ENCODE measurements around the gene PTTG1IP.

- TF ChIP-seq CTCF (optimal IDR thresholded peaks at IDR 0.05 in 1 of 3, IDR thresholded peaks at IDR 0.05 in 1 of 3, conservative IDR thresholded peaks at IDR 0.05 in 1 of 3; ENCODE audit: extremely low read depth in 1 of 3, insufficient read depth in 2 of 3, low read length in 3 of 3) (no peak), EZH2 (IDR thresholded peaks at IDR 0.05; ENCODE audit: low read length) (no peak)
Observed at GRCh38 chr21:44899768-44900558, 26.5 kb upstream of the PTTG1IP start.
